ENCODE measurements around the gene RHOF.

RHOF gene

GRCh38 chr12:121799842-121800693 is 6.6 kb upstream of the RHOF start:
- no peak for TF ChIP-seq CTCF (conservative IDR thresholded peaks at IDR 0.05; ENCODE audit: low read depth, low read length)
- peak overlapping the region; percentile 63 for H3K4me3 ChIP-seq (ENCODE audit: low read depth, low read length)
- peak; percentile 90 for DNase-seq (ENCODE audit: low read depth)

GRCh38 chr12:121799156-121799841 is 5.8 kb upstream of the RHOF start:
- H3K4me3 ChIP-seq (ENCODE audit: low read depth, low read length) = peak overlapping the region; percentile 63
- DNase-seq (ENCODE audit: low read depth) = peak; percentile 91
- TF ChIP-seq CTCF (conservative IDR thresholded peaks at IDR 0.05; ENCODE audit: low read depth, low read length) = no peak

- no peak for TF ChIP-seq CTCF (conservative IDR thresholded peaks at IDR 0.05; ENCODE audit: low read depth, low read length)
- no peak for DNase-seq (ENCODE audit: low read depth)
- H3K4me3 ChIP-seq (ENCODE audit: low read depth, low read length) = peak overlapping the region; percentile 63
Measured at GRCh38 chr12:121798787-121799155, 5.3 kb upstream of the RHOF start.

- no peak for TF ChIP-seq CTCF (conservative IDR thresholded peaks at IDR 0.05; ENCODE audit: low read depth, low read length)
- peak overlapping the region; percentile 11 for H3K4me3 ChIP-seq (ENCODE audit: low read depth, low read length)
- peak; percentile 62 for DNase-seq (ENCODE audit: low read depth)
Measured at GRCh38 chr12:121797937-121798786, 4.7 kb upstream of the RHOF start.

GRCh38 chr12:121796855-121797751 is 3.6 kb upstream of the RHOF start:
- H3K4me3 ChIP-seq (ENCODE audit: low read depth, low read length) = peak overlapping the region; percentile 42
- peak; percentile 41 for TF ChIP-seq CTCF (conservative IDR thresholded peaks at IDR 0.05; ENCODE audit: low read depth, low read length)
- DNase-seq (ENCODE audit: low read depth) = peak; percentile 82
